ENCODE data around the gene LRRN2. TPM values are rescaled to one million over a fixed set of nuclear protein-coding genes. Genes with fewer than 3 reads are reported as not detected.

Gene LRRN2
- total and polyA plus RNA-seq, 2 of the 8 experiments (the other 6 are each of a cell fraction or from before 2014, with no cell fraction given): 1.8 to 2.3 TPM

GRCh38 chr1:204641936-204642335 lies 43.6 kb downstream of the LRRN2 start:
- Histone ChIP-seq H3K27ac (ENCODE audit: low read depth, low read length) (no peak overlapping the region), H3K27me3 (replicated peaks in 1 of 4; ENCODE audit: control insufficient read depth in 3 of 4, extremely low read depth in 1 of 4, insufficient read depth in 3 of 4, low read length in 3 of 4) (no peaks in the 10 kb centered on the region), H2AFZ (ENCODE audit: low read length) (no peak overlapping the region), H3K14ac (ENCODE audit: insufficient read length) (no peak overlapping the region), H4K20me1 (replicated peaks in 1 of 2; ENCODE audit: control insufficient read depth in 1 of 2, insufficient read depth in 2 of 2, low read length in 2 of 2) (no peaks in the 10 kb centered on the region), H2BK12ac (ENCODE audit: low read depth, low read length) (no peak overlapping the region), H3K23me2 (ENCODE audit: low read depth, low read length) (no peaks in the 10 kb centered on the region), H3K4ac (replicated peaks; ENCODE audit: insufficient read length, low read depth, low read length) (no peak overlapping the region), H3K18ac (ENCODE audit: extremely low read depth, low read length) (no peak overlapping the region), H4K8ac (ENCODE audit: extremely low read depth, insufficient read depth, low read length) (no peak overlapping the region), H3K9ac (replicated peaks in 1 of 4; ENCODE audit: extremely low read depth in 1 of 4, low read depth in 3 of 4, low read length in 3 of 4) (no peak overlapping the region), H3K36me3 (ENCODE audit: control insufficient read depth in 2 of 4, insufficient read depth in 4 of 4, low read length in 3 of 4) (no peaks in the 10 kb centered on the region), H3K23ac (ENCODE audit: insufficient read length) (no peak overlapping the region), H2BK15ac (ENCODE audit: low read length) (no peak overlapping the region), H4K5ac (ENCODE audit: insufficient read length, low read depth, low read length) (no peak overlapping the region), H3K9me3 (ENCODE audit: insufficient read depth in 2 of 2, low read depth in 1 of 2, low read length in 1 of 2) (no peaks in the 10 kb centered on the region), H3K79me2 (ENCODE audit: control insufficient read depth in 1 of 2, insufficient read depth in 2 of 2, low read length in 2 of 2) (no peaks in the 10 kb centered on the region), H3K4me2 (ENCODE audit: insufficient read depth in 1 of 2, low read depth in 2 of 2, low read length in 2 of 2) (no peak overlapping the region), H4K91ac (replicated peaks; ENCODE audit: insufficient read length, low read length) (peak overlapping the region; percentile 36), H2BK5ac (ENCODE audit: low read depth, low read length) (no peak overlapping the region), H2AK5ac (ENCODE audit: low read depth, low read length) (no peak overlapping the region), H3K79me1 (ENCODE audit: low read depth, low read length) (no peaks in the 10 kb centered on the region), H3K56ac (replicated peaks; ENCODE audit: insufficient read length, low read depth, low read length) (no peak overlapping the region), H2BK120ac (replicated peaks; ENCODE audit: low read depth, low read length) (no peak overlapping the region), H3K4me3 (ENCODE audit: extremely low read depth in 1 of 4, insufficient read depth in 2 of 4, low read depth in 3 of 4, low read length in 4 of 4) (no peak overlapping the region), H3K4me1 (replicated peaks in 1 of 4; ENCODE audit: control insufficient read depth in 3 of 4, insufficient read depth in 4 of 4, low read length in 3 of 4) (no peaks in the 10 kb centered on the region; a peak in 1 of 7 replicates), H2BK20ac (ENCODE audit: low read length) (no peak overlapping the region)
- no peak for FAIRE-seq
- 75% methylated on average over 3 of the region's 3 CpGs; no CpG with 5 or more reads in 1 of the 2 experiments for WGBS, 2 experiments (ENCODE audit: extremely low coverage in 1 of 2, insufficient coverage in 1 of 2, insufficient read length in 1 of 2, insufficient replicate concordance in 2 of 2, low coverage in 1 of 2, low lambda C conversion rate in 2 of 2, missing lambda C conversion rate in 1 of 2)
- POLR2A ChIA-PET (ENCODE audit: partially characterized antibody): interaction anchor here (1.0 kb wide), 1 partner anchor 68 kb away, joined by 3 read pairs; no protein-coding TSS in a partner anchor
- CTCF ChIA-PET (ENCODE audit: partially characterized antibody): interaction anchor here (0.7 to 4.4 kb wide), 16 partner anchors 10 to 1304 kb away, joined by 3 to 20 read pairs (median 4); no protein-coding TSS in a partner anchor
- no peak for DNase-seq (ENCODE audit: low read depth in 1 of 2, low spot score in 2 of 2)
- TF ChIP-seq, protein P1, sequence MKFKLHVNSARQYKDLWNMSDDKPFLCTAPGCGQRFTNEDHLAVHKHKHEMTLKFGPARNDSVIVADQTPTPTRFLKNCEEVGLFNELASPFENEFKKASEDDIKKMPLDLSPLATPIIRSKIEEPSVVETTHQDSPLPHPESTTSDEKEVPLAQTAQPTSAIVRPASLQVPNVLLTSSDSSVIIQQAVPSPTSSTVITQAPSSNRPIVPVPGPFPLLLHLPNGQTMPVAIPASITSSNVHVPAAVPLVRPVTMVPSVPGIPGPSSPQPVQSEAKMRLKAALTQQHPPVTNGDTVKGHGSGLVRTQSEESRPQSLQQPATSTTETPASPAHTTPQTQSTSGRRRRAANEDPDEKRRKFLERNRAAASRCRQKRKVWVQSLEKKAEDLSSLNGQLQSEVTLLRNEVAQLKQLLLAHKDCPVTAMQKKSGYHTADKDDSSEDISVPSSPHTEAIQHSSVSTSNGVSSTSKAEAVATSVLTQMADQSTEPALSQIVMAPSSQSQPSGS (IDR thresholded peaks at IDR 0.05; ENCODE audit: low read length): no peak
- no peak for TF ChIP-seq SRF (IDR thresholded peaks at IDR 0.05; ENCODE audit: low read depth, low read length)
- TF ChIP-seq CTBP2 (IDR thresholded peaks at IDR 0.05; ENCODE audit: borderline replicate concordance, insufficient read depth, insufficient read length, low read length): no peak
- no peak for TF ChIP-seq TCF12 (IDR thresholded peaks at IDR 0.05; ENCODE audit: low read depth, low read length)
- no peak for TF ChIP-seq MAX (IDR thresholded peaks at IDR 0.05)
- no peak for TF ChIP-seq ASH2L (IDR thresholded peaks at IDR 0.05; ENCODE audit: low read length)
- TF ChIP-seq SIX5 (IDR thresholded peaks at IDR 0.05; ENCODE audit: low read depth, low read length): no peak
- no peak for TF ChIP-seq SUZ12 (IDR thresholded peaks at IDR 0.05; ENCODE audit: low read length)
- no peak for TF ChIP-seq KDM5A (IDR thresholded peaks at IDR 0.05; ENCODE audit: low read length)
- TF ChIP-seq PHF8 (conservative IDR thresholded peaks at IDR 0.05; ENCODE audit: low read depth, low read length): no peak
- no peak for TF ChIP-seq CHD1 (IDR thresholded peaks at IDR 0.05; ENCODE audit: low read depth, low read length)
- TF ChIP-seq EZH2 (IDR thresholded peaks at IDR 0.05; ENCODE audit: low read depth, low read length, severe bottlenecking): no peak
